ENCODE measurements around the gene MNAT1.

MNAT1 gene

GRCh38 chr14:60922050-60922449, 187.5 kb downstream of the MNAT1 start:
- no peak overlapping the region for H3K27ac ChIP-seq (ENCODE audit: extremely low read depth, low read depth, low read length)
- no peaks in the 10 kb centered on the region for H3K9me3 ChIP-seq (ENCODE audit: control insufficient read depth, insufficient read depth, low read depth, low read length)
- H3K36me3 ChIP-seq (ENCODE audit: control insufficient read depth in 2 of 2, insufficient read depth in 1 of 2, low read length in 2 of 2) = peaks cover 0 to 5% of the 10 kb centered on the region in 2 experiments; a peak in 1 of 3 replicates
- ChIA-PET CTCF (no interaction called here), POLR2A (no interaction called here)
- H3K4me3 ChIP-seq (ENCODE audit: low read depth, low read length) = no peak overlapping the region
- TF ChIP-seq PRDM6 (tag by site-specific recombination; IDR thresholded peaks at IDR 0.05) = peak; percentile 48; the same call in 1 of the 2 replicates
- TF ChIP-seq SP7 (tag by site-specific recombination; IDR thresholded peaks at IDR 0.05) = peak; percentile 55
- no peak for TF ChIP-seq ZNF133 (tag by site-specific recombination; IDR thresholded peaks at IDR 0.05)
- peak; percentile 48; the same call in 1 of the 2 replicates for TF ChIP-seq ATF2 (tag by site-specific recombination; IDR thresholded peaks at IDR 0.05; ENCODE audit: low read depth)
- H3K4me1 ChIP-seq (ENCODE audit: control insufficient read depth, insufficient read depth, low read length) = no peaks in the 10 kb centered on the region

DNA sequence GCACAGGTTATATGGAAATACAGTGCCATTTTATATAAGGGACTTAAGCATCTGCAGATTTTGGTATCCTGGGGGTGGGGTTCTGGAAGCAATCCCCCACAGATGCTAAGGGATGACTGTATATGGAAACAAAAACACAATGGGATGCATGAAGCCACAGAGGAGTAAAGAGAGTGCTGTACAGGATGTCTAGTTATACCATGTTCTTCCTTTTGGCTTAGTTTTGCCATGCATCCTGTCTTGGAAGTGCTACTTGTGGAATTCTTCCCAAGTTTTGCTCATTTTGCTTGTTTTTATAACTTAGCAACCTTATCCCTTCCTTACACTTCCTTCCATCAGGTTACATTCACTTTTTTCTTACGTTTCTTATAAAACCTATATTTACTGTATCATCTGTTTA, 190.7 kb downstream of the MNAT1 start:
- ChIA-PET POLR2A (interaction anchor here (1.0 kb wide), 1 partner anchor 11 kb away, joined by 3 read pairs; no protein-coding TSS in a partner anchor), CTCF (no interaction called here)
- no peaks in the 10 kb centered on the region for H3K36me3 ChIP-seq (ENCODE audit: control insufficient read depth in 2 of 2, insufficient read depth in 1 of 2, low read length in 2 of 2)
- H3K4me3 ChIP-seq (ENCODE audit: low read depth, low read length) = no peak overlapping the region
- no peaks in the 10 kb centered on the region for H3K4me1 ChIP-seq (ENCODE audit: control insufficient read depth, insufficient read depth, low read length)
- no peak overlapping the region for H3K27ac ChIP-seq (ENCODE audit: extremely low read depth, low read depth, low read length)
- no peak for TF ChIP-seq ZNF214 (tag by site-specific recombination; IDR thresholded peaks at IDR 0.05; ENCODE audit: borderline replicate concordance)
- TF ChIP-seq YY1 (tag by site-specific recombination; IDR thresholded peaks at IDR 0.05) = no peak
- no peak for TF ChIP-seq ZNF76 (tag by site-specific recombination; IDR thresholded peaks at IDR 0.05; ENCODE audit: borderline replicate concordance, low read depth)
- no peak for TF ChIP-seq SETDB1 (IDR thresholded peaks at IDR 0.05; ENCODE audit: insufficient read length, low read length)
- no peak for TF ChIP-seq PRDM2 (tag by site-specific recombination; IDR thresholded peaks at IDR 0.05; ENCODE audit: borderline replicate concordance)
- no peak for TF ChIP-seq ZNF112 (tag by site-specific recombination; IDR thresholded peaks at IDR 0.05)
- no peak for TF ChIP-seq TRIM28 (IDR thresholded peaks at IDR 0.05; ENCODE audit: borderline replicate concordance, low read length)
- TF ChIP-seq ZNF843 (tag by site-specific recombination; IDR thresholded peaks at IDR 0.05) = no peak
- no peaks in the 10 kb centered on the region for H3K9me3 ChIP-seq (ENCODE audit: control insufficient read depth, insufficient read depth, low read depth, low read length)

- Histone ChIP-seq H3K4me1 (ENCODE audit: control insufficient read depth, insufficient read depth, low read length) (no peaks in the 10 kb centered on the region), H3K36me3 (ENCODE audit: control insufficient read depth in 2 of 2, insufficient read depth in 1 of 2, low read length in 2 of 2) (no peaks in the 10 kb centered on the region), H3K9me3 (ENCODE audit: control insufficient read depth, insufficient read depth, low read depth, low read length) (no peaks in the 10 kb centered on the region), H3K4me3 (ENCODE audit: low read depth, low read length) (no peak overlapping the region), H3K27ac (ENCODE audit: extremely low read depth, low read depth, low read length) (no peak overlapping the region)
- TF ChIP-seq ZNF132 (tag by site-specific recombination; IDR thresholded peaks at IDR 0.05; ENCODE audit: borderline replicate concordance) (no peak), ZSCAN5A (tag by site-specific recombination; IDR thresholded peaks at IDR 0.05) (no peak), FEZF1 (tag by site-specific recombination; IDR thresholded peaks at IDR 0.05) (no peak), ZXDB (tag by site-specific recombination; IDR thresholded peaks at IDR 0.05) (no peak), ZNF521 (tag by site-specific recombination; IDR thresholded peaks at IDR 0.05) (no peak), ZNF426 (tag by site-specific recombination; IDR thresholded peaks at IDR 0.05) (no peak), GLIS2 (tag by site-specific recombination; IDR thresholded peaks at IDR 0.05) (no peak), BCL11B (tag by site-specific recombination; IDR thresholded peaks at IDR 0.05; ENCODE audit: low read depth) (no peak)
- CTCF ChIA-PET = no interaction called here
- POLR2A ChIA-PET = no interaction called here
These were observed 191.4 kb downstream of the MNAT1 start for GRCh38 chr14:60926002-60926401.

All from HEK293 (cell line).